Measurements from ENCODE around the gene DMC1. TPM values are rescaled to one million over a fixed set of nuclear protein-coding genes. Genes with fewer than 3 reads are reported as not detected.

The DMC1 gene
- total and polyA plus RNA-seq, 2 of the 4 experiments (the other 2 are of a cell fraction): 0.18 to 0.38 TPM

- Histone ChIP-seq H3K79me1 (ENCODE audit: low read depth in 1 of 2, low read length in 2 of 2) (peaks cover 0 to 7% of the 10 kb centered on the region in 2 experiments; a peak in 1 of 4 replicates), H2AK5ac (ENCODE audit: low read depth, low read length) (no peak overlapping the region), H3K36me3 (ENCODE audit: control insufficient read depth, insufficient read depth, low read length) (no peaks in the 10 kb centered on the region), H3K4me1 (ENCODE audit: control insufficient read depth, insufficient read depth, low read length) (no peaks in the 10 kb centered on the region; the same call in 1 of the 2 replicates), H2BK20ac (ENCODE audit: low read depth, low read length) (no peak overlapping the region), H3K27ac (ENCODE audit: insufficient read depth, low read length) (peak overlapping the region; percentile 73; the same call in 1 of the 2 replicates), H3K4me3 (ENCODE audit: insufficient read depth, low read depth, low read length) (peak overlapping the region; percentile 99), H3K4me2 (ENCODE audit: low read depth, low read length) (peak overlapping the region; percentile 94), H3K56ac (ENCODE audit: extremely low read depth, insufficient read depth, low read length) (peak overlapping the region; percentile 70), H4K91ac (ENCODE audit: insufficient read depth, low read depth, low read length) (no peak overlapping the region), H3K14ac (replicated peaks; ENCODE audit: low read depth, low read length) (peak overlapping the region; percentile 61; the same call in 1 of the 2 replicates), H3K9me1 (ENCODE audit: insufficient read depth, low read length) (no peaks in the 10 kb centered on the region), H3K18ac (ENCODE audit: low read depth, low read length) (peak overlapping the region; percentile 45), H4K5ac (ENCODE audit: low read depth, low read length) (peak overlapping the region; percentile 91; the same call in 1 of the 2 replicates), H4K8ac (ENCODE audit: low read depth in 2 of 2, low read length in 2 of 2) (peak overlapping the region; percentile 33 to 57; a peak in 2 of 4 replicates), H2BK5ac (ENCODE audit: low read depth, low read length, poor library complexity, severe bottlenecking) (no peak overlapping the region), H3K23ac (ENCODE audit: low read depth, low read length) (no peak overlapping the region; the same call in 1 of the 2 replicates), H2BK15ac (ENCODE audit: low read depth, low read length) (no peak overlapping the region), H2BK120ac (ENCODE audit: low read depth, low read length) (no peak overlapping the region), H2AK9ac (replicated peaks; ENCODE audit: low read depth, low read length, poor library complexity) (no peak overlapping the region), H4K20me1 (ENCODE audit: insufficient read depth, low read length) (no peaks in the 10 kb centered on the region), H3K4ac (ENCODE audit: low read depth, low read length) (no peak overlapping the region), H2AFZ (replicated peaks; ENCODE audit: low read length, poor library complexity) (peak overlapping the region; percentile 94), H3K9ac (ENCODE audit: low read depth, low read length) (peak overlapping the region; percentile 89), H3K27me3 (ENCODE audit: control insufficient read depth, insufficient read depth, low read length) (0 out of 2 replicates have a peak, but pooled peaks cover 2% of the 10 kb centered on the region), H3K9me3 (ENCODE audit: control insufficient read depth, insufficient read depth, low read length) (no peaks in the 10 kb centered on the region)
- BruUV-seq (replicated peaks): no TSS peak
- WGBS, 2 experiments (ENCODE audit: extremely low coverage in 2 of 2, insufficient read length in 1 of 2): no CpG with 5 or more reads among the region's 14 CpGs
- ChIA-PET CTCF (interaction anchor here (0.6 to 2.8 kb wide), 2 partner anchors 159 to 519 kb away, joined by 5 to 7 read pairs; no protein-coding TSS in a partner anchor), POLR2A (ENCODE audit: unreplicated experiment) (no interaction called here)
- ATAC-seq (ENCODE audit: low read depth) (peak; percentile 22), DNase-seq (peak; percentile 17)
- intact Hi-C loops (cut with micrococcal nuclease): loop anchor here (5.0 to 10.0 kb wide), 4 partner anchors 69 to 329 kb away; no protein-coding TSS in a partner anchor
- in situ Hi-C loops (cut with MboI; ENCODE audit: low sequenced_read_pairs): loop anchor here (10.0 kb wide), 1 partner anchor 516 kb away; the partner anchor contains the start of gene PICK1
- TF ChIP-seq RAD21 (IDR thresholded peaks at IDR 0.05; ENCODE audit: low read length) (no peak), MAFK (IDR thresholded peaks at IDR 0.05; ENCODE audit: low read depth, low read length) (no peak)
- dilution Hi-C loops (cut with HindIII; ENCODE audit: low sequenced_read_pairs, unreplicated experiment): no loop called here
Observed at GRCh38 chr22:38570779-38571364, 889 bp upstream of the DMC1 start.
